Stimulated activated memory B cell treated with anti-CD40 and anti-IgM and Interleukin-4, amounts not matched to agents 10 μg/mL and 1 μg/mL and 100 μg/mL, for 72 hours (primary cell): ENCODE data around the gene DOCK2.
"Not testable (repeated sequence)": the region's sequence is repeated elsewhere in the genome, so short reads cannot be mapped to it uniquely, and the experiment has no call there.

Source experiments
- ATAC-seq: fragments of 150-1000 bp; cut with Tn5 transposase; 2 replicates; pipeline ENCODE4 v1.10.0; 2021
- H3K27ac Mint-ChIP-seq: one replicate; pipeline ENCODE4 v1.8.0; 2022; ENCODE audit warnings: mild to moderate bottlenecking, mixed read lengths
- H3K27me3 Mint-ChIP-seq: one replicate; pipeline ENCODE4 v1.8.0; 2022; ENCODE audit warnings: mixed read lengths
- H3K36me3 Mint-ChIP-seq: one replicate; pipeline ENCODE4 v1.8.0; 2022; ENCODE audit warnings: mixed read lengths
- H3K4me1 Mint-ChIP-seq: one replicate; pipeline ENCODE4 v1.8.0; 2022; ENCODE audit warnings: mixed read lengths
- H3K4me3 Mint-ChIP-seq: one replicate; pipeline ENCODE4 v1.8.0; 2022; ENCODE audit warnings: mild to moderate bottlenecking, moderate library complexity, mixed read lengths
- H3K9me3 Mint-ChIP-seq: one replicate; pipeline ENCODE4 v1.8.0; 2022; ENCODE audit warnings: mixed read lengths

DOCK2 gene

GRCh38 chr5:169711551-169712225 lies 74.6 kb downstream of the DOCK2 start:
- Mint-ChIP-seq H3K27me3 (no peaks in the 10 kb centered on the region), H3K9me3 (no peaks in the 10 kb centered on the region), H3K36me3 (peaks cover 93% of the 10 kb centered on the region), H3K4me1 (peaks cover 9% of the 10 kb centered on the region), H3K4me3 (no peak overlapping the region), H3K27ac (no peak overlapping the region)
- no peak for ATAC-seq

- H3K27ac Mint-ChIP-seq = no peak overlapping the region
- H3K9me3 Mint-ChIP-seq = no peaks in the 10 kb centered on the region
- peaks cover 95% of the 10 kb centered on the region for H3K36me3 Mint-ChIP-seq
- peaks cover 4% of the 10 kb centered on the region for H3K4me1 Mint-ChIP-seq
- ATAC-seq = no peak
- H3K4me3 Mint-ChIP-seq = no peak overlapping the region
- no peaks in the 10 kb centered on the region for H3K27me3 Mint-ChIP-seq
Observed at GRCh38 chr5:169712428-169712827, 75.4 kb downstream of the DOCK2 start.

DNA sequence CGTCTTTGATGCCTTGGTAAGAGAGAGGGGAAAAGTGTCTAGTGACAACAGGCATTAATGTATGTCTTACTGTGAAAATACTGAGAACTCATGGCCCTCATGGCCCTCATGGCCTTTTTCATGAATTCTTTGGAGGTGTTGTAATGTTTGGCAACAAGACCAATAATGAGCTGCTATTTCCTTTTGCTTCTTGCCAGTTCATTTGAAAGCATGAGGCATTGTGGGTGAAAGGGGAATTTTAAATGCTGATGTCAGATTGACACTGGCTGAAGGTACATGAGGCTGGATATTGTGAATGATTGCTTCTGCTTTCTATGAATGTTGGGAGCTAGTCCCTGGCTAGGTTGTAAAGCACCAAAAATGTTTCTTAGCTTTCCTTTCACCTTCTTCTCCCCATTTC lies 79.2 kb downstream of the DOCK2 start:
- peaks cover 7% of the 10 kb centered on the region for H3K4me1 Mint-ChIP-seq
- peak overlapping the region; percentile 10 for H3K27ac Mint-ChIP-seq
- no peaks in the 10 kb centered on the region for H3K27me3 Mint-ChIP-seq
- H3K36me3 Mint-ChIP-seq = peaks cover 99% of the 10 kb centered on the region
- H3K9me3 Mint-ChIP-seq = peaks cover 3% of the 10 kb centered on the region
- no peak for ATAC-seq
- H3K4me3 Mint-ChIP-seq = no peak overlapping the region

GRCh38 chr5:169717288-169717687 lies 80.2 kb downstream of the DOCK2 start:
- Mint-ChIP-seq H3K9me3 (peaks cover 3% of the 10 kb centered on the region), H3K4me3 (no peak overlapping the region), H3K27ac (no peak overlapping the region), H3K36me3 (peaks cover 99% of the 10 kb centered on the region), H3K4me1 (peaks cover 7% of the 10 kb centered on the region), H3K27me3 (no peaks in the 10 kb centered on the region)
- no peak for ATAC-seq

DNA sequence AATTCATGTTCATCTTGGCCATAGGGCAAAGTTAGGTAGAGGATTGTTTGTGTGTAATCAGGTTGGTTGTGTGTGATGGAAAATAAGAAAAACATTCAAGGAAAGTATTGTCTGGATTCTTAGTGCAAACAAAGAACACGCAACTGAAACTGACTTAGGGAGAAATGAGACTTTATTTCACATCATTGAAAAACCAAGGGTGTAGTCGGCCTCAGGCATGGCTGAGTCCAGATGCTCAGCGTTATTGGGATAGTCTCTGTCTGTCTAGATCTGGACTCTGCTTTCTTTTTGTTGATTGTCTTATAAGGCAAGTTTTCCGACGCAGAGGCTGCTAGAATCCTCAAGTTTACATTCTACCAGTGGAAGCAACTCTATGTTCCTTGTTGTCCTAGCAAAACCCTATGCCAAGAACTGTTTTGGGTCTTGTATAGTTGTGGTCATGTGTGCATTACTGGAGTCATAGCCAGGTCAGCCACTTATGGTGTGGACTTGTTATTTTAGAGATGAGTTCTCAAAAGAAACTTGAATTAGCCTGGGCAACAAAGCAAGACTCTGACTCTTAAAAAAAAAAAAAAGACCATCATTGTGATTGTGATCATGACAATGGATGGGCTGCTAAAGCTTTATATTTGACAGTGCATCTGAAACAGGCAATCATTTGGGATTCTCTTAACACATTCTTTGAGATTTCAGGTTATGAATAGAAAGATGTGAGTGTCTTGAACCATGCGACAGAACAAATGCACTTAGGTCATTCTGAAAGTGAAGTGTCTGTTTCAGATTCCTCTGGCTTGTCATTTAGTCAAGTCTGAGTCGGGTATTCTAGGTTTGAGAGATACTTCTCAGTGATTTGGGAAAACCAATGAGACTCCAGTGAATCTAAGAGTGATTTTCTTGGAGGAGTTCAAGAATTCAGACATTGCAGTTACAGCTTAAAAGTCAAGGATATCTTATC lies 82.6 kb downstream of the DOCK2 start:
- ATAC-seq = peak; percentile 54
- Mint-ChIP-seq H3K27me3 (no peaks in the 10 kb centered on the region), H3K4me3 (no peak overlapping the region), H3K9me3 (peaks cover 3% of the 10 kb centered on the region), H3K36me3 (peaks cover 97% of the 10 kb centered on the region), H3K4me1 (peaks cover 13% of the 10 kb centered on the region), H3K27ac (no peak overlapping the region)

GRCh38 chr5:169721771-169722170 lies 84.7 kb downstream of the DOCK2 start:
- no peak for ATAC-seq
- Mint-ChIP-seq H3K36me3 (peaks cover 98% of the 10 kb centered on the region), H3K27ac (no peak overlapping the region), H3K4me1 (peaks cover 13% of the 10 kb centered on the region), H3K9me3 (peaks cover 3% of the 10 kb centered on the region), H3K27me3 (no peaks in the 10 kb centered on the region), H3K4me3 (no peak overlapping the region)

GRCh38 chr5:169723103-169723831 lies 86.2 kb downstream of the DOCK2 start:
- H3K4me3 Mint-ChIP-seq = no peak overlapping the region
- no peak for ATAC-seq
- H3K4me1 Mint-ChIP-seq = peaks cover 13% of the 10 kb centered on the region
- H3K9me3 Mint-ChIP-seq = peaks cover 3% of the 10 kb centered on the region
- H3K27ac Mint-ChIP-seq = peak overlapping the region; percentile 1
- no peaks in the 10 kb centered on the region for H3K27me3 Mint-ChIP-seq
- H3K36me3 Mint-ChIP-seq = peaks cover 98% of the 10 kb centered on the region

DNA sequence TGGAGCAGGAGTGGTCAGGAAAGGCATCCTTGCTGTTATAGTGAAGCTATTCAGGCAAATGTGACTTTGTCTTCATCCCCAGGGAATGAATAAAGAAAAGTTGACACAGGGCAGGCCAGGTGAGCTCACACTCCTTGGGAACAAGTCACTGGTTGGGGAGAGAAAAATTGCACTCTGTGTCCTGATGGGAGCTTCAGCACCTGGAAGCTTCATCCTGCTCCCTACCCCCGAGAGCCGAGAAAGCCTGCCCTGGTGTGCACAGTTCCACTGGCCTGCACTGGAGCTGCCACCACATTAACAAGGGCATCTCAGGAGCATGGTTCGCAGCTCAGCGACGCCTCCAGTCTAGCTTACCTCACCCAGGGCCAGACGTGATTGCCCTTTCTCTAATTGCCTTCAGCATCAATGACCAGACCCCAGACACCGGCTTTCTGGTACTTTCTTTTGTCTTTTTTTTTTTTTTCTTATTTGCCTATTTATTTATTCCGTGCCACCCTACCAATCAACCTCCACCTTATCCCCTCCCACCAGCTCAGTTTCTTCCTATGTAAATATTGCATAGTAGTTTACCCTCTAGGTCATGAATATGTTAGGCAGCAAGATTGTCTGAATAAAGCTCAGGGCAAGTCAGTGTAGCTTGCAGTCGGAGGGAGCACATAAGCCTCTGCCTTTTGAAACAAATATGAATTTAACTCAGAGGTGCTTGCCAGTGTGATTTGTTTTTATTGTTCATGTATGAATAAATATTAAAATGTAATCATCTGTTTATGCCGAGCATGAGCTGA lies 87.4 kb downstream of the DOCK2 start:
- H3K4me3 Mint-ChIP-seq = no peak overlapping the region
- H3K27me3 Mint-ChIP-seq = no peaks in the 10 kb centered on the region
- peaks cover 98% of the 10 kb centered on the region for H3K36me3 Mint-ChIP-seq
- no peak overlapping the region for H3K27ac Mint-ChIP-seq
- peaks cover 6% of the 10 kb centered on the region for H3K4me1 Mint-ChIP-seq
- no peak for ATAC-seq
- H3K9me3 Mint-ChIP-seq = peaks cover 3% of the 10 kb centered on the region

GRCh38 chr5:169725665-169726064 lies 88.6 kb downstream of the DOCK2 start:
- not testable (repeated sequence) for H3K4me3 Mint-ChIP-seq, H3K27ac Mint-ChIP-seq, ATAC-seq, H3K9me3 Mint-ChIP-seq, H3K27me3 Mint-ChIP-seq
- H3K4me1 Mint-ChIP-seq = peaks cover 11% of the 10 kb centered on the region
- peaks cover 98% of the 10 kb centered on the region for H3K36me3 Mint-ChIP-seq

GRCh38 chr5:169728418-169728817 lies 91.3 kb downstream of the DOCK2 start:
- H3K4me1 Mint-ChIP-seq = peaks cover 18% of the 10 kb centered on the region
- H3K36me3 Mint-ChIP-seq = peaks cover 99% of the 10 kb centered on the region

GRCh38 chr5:169731221-169731620 lies 94.1 kb downstream of the DOCK2 start:
- no peak overlapping the region for H3K4me3 Mint-ChIP-seq
- no peak for ATAC-seq
- peaks cover 6% of the 10 kb centered on the region for H3K9me3 Mint-ChIP-seq
- H3K27ac Mint-ChIP-seq = no peak overlapping the region
- H3K4me1 Mint-ChIP-seq = peaks cover 24% of the 10 kb centered on the region
- peaks cover 95% of the 10 kb centered on the region for H3K36me3 Mint-ChIP-seq
- H3K27me3 Mint-ChIP-seq = no peaks in the 10 kb centered on the region

More at GRCh38 chr5:169728418-169728817, 91.3 kb downstream of the DOCK2 start:
- no peaks in the 10 kb centered on the region for H3K27me3 Mint-ChIP-seq
- H3K9me3 Mint-ChIP-seq = peaks cover 6% of the 10 kb centered on the region
- H3K27ac Mint-ChIP-seq = no peak overlapping the region
- no peak overlapping the region for H3K4me3 Mint-ChIP-seq
- no peak for ATAC-seq

GRCh38 chr5:169732841-169733240 lies 95.8 kb downstream of the DOCK2 start:
- Mint-ChIP-seq H3K9me3 (peaks cover 6% of the 10 kb centered on the region), H3K27ac (no peak overlapping the region), H3K27me3 (no peaks in the 10 kb centered on the region), H3K4me1 (peaks cover 33% of the 10 kb centered on the region), H3K36me3 (peaks cover 95% of the 10 kb centered on the region), H3K4me3 (no peak overlapping the region)
- ATAC-seq = no peak

GRCh38 chr5:169735913-169736312 lies 98.8 kb downstream of the DOCK2 start:
- H3K9me3 Mint-ChIP-seq = peaks cover 6% of the 10 kb centered on the region
- no peaks in the 10 kb centered on the region for H3K27me3 Mint-ChIP-seq
- peaks cover 86% of the 10 kb centered on the region for H3K36me3 Mint-ChIP-seq
- no peak overlapping the region for H3K4me3 Mint-ChIP-seq
- peak overlapping the region; percentile 7 for H3K27ac Mint-ChIP-seq
- H3K4me1 Mint-ChIP-seq = peaks cover 28% of the 10 kb centered on the region
- ATAC-seq = no peak

DNA sequence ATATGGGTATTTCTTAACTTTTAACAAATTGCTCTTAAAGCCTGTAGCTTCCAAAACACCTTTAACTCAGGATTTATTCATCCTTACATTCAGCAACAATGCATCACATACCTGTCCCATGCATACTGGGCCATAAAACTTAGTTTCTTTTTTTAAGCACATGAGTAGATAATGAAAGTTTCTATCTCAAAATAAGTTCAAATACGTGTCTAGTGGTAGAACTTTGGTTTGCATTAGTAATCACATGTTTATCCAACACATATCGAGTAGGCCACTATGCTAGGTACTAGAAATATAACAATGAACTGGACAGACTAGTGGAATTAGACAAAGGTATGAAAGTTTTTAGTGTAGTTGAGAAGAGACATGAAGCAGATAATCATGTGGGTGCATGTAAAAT lies 99.6 kb downstream of the DOCK2 start:
- ATAC-seq = no peak
- Mint-ChIP-seq H3K36me3 (peaks cover 85% of the 10 kb centered on the region), H3K27ac (peak overlapping the region; percentile 7), H3K27me3 (no peaks in the 10 kb centered on the region), H3K9me3 (peaks cover 6% of the 10 kb centered on the region), H3K4me1 (peaks cover 28% of the 10 kb centered on the region), H3K4me3 (no peak overlapping the region)
